Frontal cortex (tissue), 4 donors: Measurements from ENCODE around the gene SPRR2A. TPM values are rescaled to one million over a fixed set of nuclear protein-coding genes. Genes with fewer than 3 reads are reported as not detected.
"Not testable (repeated sequence)": the region's sequence is repeated elsewhere in the genome, so short reads cannot be mapped to it uniquely, and the experiment has no call there.

Source experiments
- DNase-seq, 2 donors: peaks; one replicate each; pipeline ENCODE4 v3.0.0; 2012; ENCODE audit warnings: low spot score in 2 of 2
- FAIRE-seq: peaks from 2 replicates; lab custom pipeline; 2012; peaks lifted over from hg19 to GRCh38; lab: Jason Lieb, UNC
- total RNA-seq: library from RNA; depleted of rRNA; stranded (reverse); fragments of >200 nt; gene quantifications from one replicate; pipeline ENCODE4 v1.2.3, GENCODE V29; 2014
- donor health status: control.
- donor health status: control.
- donor health status: control.

The SPRR2A gene
- total RNA-seq = not detected

- FAIRE-seq = no peak
- no peak for DNase-seq
Observed at GRCh38 chr1:153057375-153057774, at the start of gene SPRR2A. SPRR2A (minus strand) TSS chr1:153057512; CDS start chr1:153056735, 777 bp downstream.

GRCh38 chr1:153100245-153100644 lies 42.9 kb upstream of the SPRR2A start:
- FAIRE-seq (no peak), DNase-seq (no peak)

GRCh38 chr1:153099461-153100045 lies 42.2 kb upstream of the SPRR2A start:
- FAIRE-seq (no peak), DNase-seq (no peak)

- DNase-seq (no peak), FAIRE-seq (no peak)
Observed at GRCh38 chr1:153095764-153096163, 38.5 kb upstream of the SPRR2A start.

GRCh38 chr1:153094426-153094825 lies 37.1 kb upstream of the SPRR2A start, which contains the start of gene SPRR2E:
SPRR2E (minus strand) TSS chr1:153094526; CDS start chr1:153093751, 775 bp downstream.
- DNase-seq (no peak), FAIRE-seq (no peak)

- FAIRE-seq (no peak), DNase-seq (no peak)
Observed at GRCh38 chr1:153087652-153088051, 30.3 kb upstream of the SPRR2A start.

GRCh38 chr1:153081736-153082135 lies 24.4 kb upstream of the SPRR2A start:
- FAIRE-seq (no peak), DNase-seq (no peak)

GRCh38 chr1:153072806-153073726 lies 15.8 kb upstream of the SPRR2A start:
- FAIRE-seq = no peak

GRCh38 chr1:153071511-153071910 lies 14.2 kb upstream of the SPRR2A start, which contains the start of gene SPRR2B:
SPRR2B (minus strand) TSS chr1:153071611; CDS start chr1:153070839, 772 bp downstream.
- no peak for FAIRE-seq

More at GRCh38 chr1:153072806-153073726, 15.8 kb upstream of the SPRR2A start:
- DNase-seq = no peak

GRCh38 chr1:153070243-153070642 lies 12.9 kb upstream of the SPRR2A start:
- FAIRE-seq = no peak
- DNase-seq = no peak

More at GRCh38 chr1:153071511-153071910, 14.2 kb upstream of the SPRR2A start, which contains the start of gene SPRR2B:
- no peak for DNase-seq

- FAIRE-seq = no peak
- DNase-seq = no peak
Observed at GRCh38 chr1:153058826-153059784, 1.8 kb upstream of the SPRR2A start.

- DNase-seq = no peak
- no peak for FAIRE-seq
Observed at GRCh38 chr1:153058154-153058553, 842 bp upstream of the SPRR2A start.

GRCh38 chr1:153056111-153056510 lies 1.2 kb downstream of the SPRR2A start:
- not testable (repeated sequence) for FAIRE-seq, DNase-seq

- FAIRE-seq (no peak), DNase-seq (no peak)
Observed at GRCh38 chr1:153049211-153049610, 8.1 kb downstream of the SPRR2A start.

- no peak for FAIRE-seq
- DNase-seq = no peak
Observed at GRCh38 chr1:153040950-153041631, 16.2 kb downstream of the SPRR2A start, which contains the start of gene SPRR2D. SPRR2D (minus strand) TSS chr1:153041120; CDS start chr1:153040346, 774 bp downstream.

GRCh38 chr1:153035211-153035610 lies 22.1 kb downstream of the SPRR2A start:
- FAIRE-seq (no peak), DNase-seq (no peak)

GRCh38 chr1:153032677-153033308 lies 24.5 kb downstream of the SPRR2A start:
- no peak for FAIRE-seq
- DNase-seq = peak in 1 of 2 donors; percentile 13

GRCh38 chr1:153032073-153032472 lies 25.2 kb downstream of the SPRR2A start:
- DNase-seq (no peak), FAIRE-seq (no peak)

GRCh38 chr1:153030895-153031294 lies 26.4 kb downstream of the SPRR2A start, which contains the start of gene SPRR1B:
SPRR1B (plus strand) TSS chr1:153031203; CDS start chr1:153032346, 1,143 bp downstream.
- DNase-seq = no peak
- no peak for FAIRE-seq
